ENCODE measurements around the gene HRH2. TPM values are rescaled to one million over a fixed set of nuclear protein-coding genes. Genes with fewer than 3 reads are reported as not detected.

The HRH2 gene
- total and polyA plus RNA-seq, 2 donors (not counting 1 experiment from before 2014, with no cell fraction given), result 0.46 TPM; not detected in 1

DNA sequence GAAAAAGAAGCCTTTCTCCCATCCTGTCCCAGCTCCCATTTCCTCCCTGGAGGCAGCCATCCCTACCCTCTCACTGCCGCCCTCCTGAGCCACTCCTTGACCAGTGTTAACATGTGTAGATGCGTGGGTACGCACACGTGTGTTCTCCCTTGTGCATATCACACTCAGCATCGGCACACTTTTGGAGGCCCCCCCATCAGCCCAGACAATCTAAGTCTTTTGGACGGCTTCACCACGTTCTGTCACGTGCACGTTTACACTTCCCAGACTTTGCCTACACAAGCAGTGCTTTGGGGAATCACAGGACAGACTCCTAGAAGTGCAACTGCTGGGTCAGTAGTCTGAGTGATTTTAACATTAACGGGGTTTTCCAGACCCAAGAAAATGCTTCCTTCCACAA is 18.0 kb downstream of the HRH2 start:
- TF ChIP-seq, protein P1, sequence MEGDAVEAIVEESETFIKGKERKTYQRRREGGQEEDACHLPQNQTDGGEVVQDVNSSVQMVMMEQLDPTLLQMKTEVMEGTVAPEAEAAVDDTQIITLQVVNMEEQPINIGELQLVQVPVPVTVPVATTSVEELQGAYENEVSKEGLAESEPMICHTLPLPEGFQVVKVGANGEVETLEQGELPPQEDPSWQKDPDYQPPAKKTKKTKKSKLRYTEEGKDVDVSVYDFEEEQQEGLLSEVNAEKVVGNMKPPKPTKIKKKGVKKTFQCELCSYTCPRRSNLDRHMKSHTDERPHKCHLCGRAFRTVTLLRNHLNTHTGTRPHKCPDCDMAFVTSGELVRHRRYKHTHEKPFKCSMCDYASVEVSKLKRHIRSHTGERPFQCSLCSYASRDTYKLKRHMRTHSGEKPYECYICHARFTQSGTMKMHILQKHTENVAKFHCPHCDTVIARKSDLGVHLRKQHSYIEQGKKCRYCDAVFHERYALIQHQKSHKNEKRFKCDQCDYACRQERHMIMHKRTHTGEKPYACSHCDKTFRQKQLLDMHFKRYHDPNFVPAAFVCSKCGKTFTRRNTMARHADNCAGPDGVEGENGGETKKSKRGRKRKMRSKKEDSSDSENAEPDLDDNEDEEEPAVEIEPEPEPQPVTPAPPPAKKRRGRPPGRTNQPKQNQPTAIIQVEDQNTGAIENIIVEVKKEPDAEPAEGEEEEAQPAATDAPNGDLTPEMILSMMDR (IDR thresholded peaks at IDR 0.05), result no peak
- no peak for TF ChIP-seq EZH2 (IDR thresholded peaks at IDR 0.05; ENCODE audit: borderline replicate concordance, insufficient read depth, low read depth, low read length, poor library complexity, severe bottlenecking)
- H3K79me2 ChIP-seq (ENCODE audit: control insufficient read depth, insufficient read depth, low read length), result no peaks in the 10 kb centered on the region
- no peaks in the 10 kb centered on the region for H3K4me1 ChIP-seq (ENCODE audit: control insufficient read depth in 2 of 2, insufficient read depth in 2 of 2, low read length in 2 of 2)
- DNase-seq, result no peak
- intact Hi-C loops (cut with micrococcal nuclease), result no loop called here
- no peak for ATAC-seq (ENCODE audit: low read depth)
- no peaks in the 10 kb centered on the region for H3K9me3 Mint-ChIP-seq (ENCODE audit: insufficient read depth)
- H3K27ac ChIP-seq (ENCODE audit: low read length in 2 of 2), result no peak overlapping the region
- no peaks in the 10 kb centered on the region for H3K4me1 Mint-ChIP-seq
- no peak overlapping the region for H3K9ac ChIP-seq (ENCODE audit: low read length)
- no peak overlapping the region for H3K4me3 ChIP-seq (ENCODE audit: control extremely low read depth in 1 of 5, extremely low read depth in 1 of 5, insufficient read depth in 1 of 5, low read depth in 2 of 5, low read length in 4 of 5)
- no peaks in the 10 kb centered on the region for H3K36me3 ChIP-seq (replicated peaks in 1 of 2; ENCODE audit: control extremely low read depth in 1 of 2, control insufficient read depth in 1 of 2, extremely low read depth in 1 of 2, insufficient read depth in 2 of 2, low read length in 1 of 2)
- H2AFZ ChIP-seq (ENCODE audit: insufficient read depth, low read depth, low read length, poor library complexity, severe bottlenecking), result no peak overlapping the region
- H3K27me3 Mint-ChIP-seq, result peaks cover 19% of the 10 kb centered on the region
- H3K4me3 Mint-ChIP-seq, result no peak overlapping the region
- CTCF ChIA-PET, result no interaction called here
- no peaks in the 10 kb centered on the region for H3K27me3 ChIP-seq (replicated peaks in 1 of 4; ENCODE audit: control extremely low read depth in 1 of 4, control insufficient read depth in 3 of 4, insufficient read depth in 4 of 4, low read length in 3 of 4)
- POLR2A ChIA-PET, result no interaction called here
- H3K4me2 ChIP-seq (replicated peaks; ENCODE audit: low read depth, low read length, poor library complexity, severe bottlenecking), result no peak overlapping the region
- H3K27ac Mint-ChIP-seq, result no peak overlapping the region
- no peaks in the 10 kb centered on the region for H4K20me1 ChIP-seq (ENCODE audit: control insufficient read depth, insufficient read depth, low read length, poor library complexity, severe bottlenecking)
- no peaks in the 10 kb centered on the region for H3K9me3 ChIP-seq (ENCODE audit: control extremely low read depth in 1 of 3, control insufficient read depth in 2 of 3, insufficient read depth in 1 of 3, low read length in 2 of 3)
- 94% methylated on average over 10 of the region's 10 CpGs for WGBS (ENCODE audit: insufficient coverage)

DNA sequence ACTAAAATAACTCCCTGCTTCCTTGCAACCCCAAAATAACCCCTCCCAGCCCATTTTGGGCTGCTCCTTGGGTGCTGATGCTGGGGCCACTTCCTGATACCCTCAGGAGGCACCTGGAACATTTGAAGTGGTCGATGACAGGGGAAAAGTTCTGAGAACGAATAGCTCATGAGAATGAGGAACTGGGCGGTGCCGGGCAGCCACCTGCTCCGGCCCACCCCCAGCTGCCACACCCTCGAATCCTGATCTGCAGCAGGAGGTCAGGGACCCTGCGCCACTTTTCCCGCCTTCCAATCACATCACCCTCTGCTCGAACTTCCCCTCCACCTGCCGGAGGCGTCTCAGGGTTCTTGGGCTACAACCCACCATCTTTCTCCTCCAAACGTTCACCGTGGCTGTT is 19.7 kb downstream of the HRH2 start:
- no peak overlapping the region for H3K4me3 Mint-ChIP-seq
- no peak overlapping the region for H3K27ac Mint-ChIP-seq

More for the DNA sequence above, 19.7 kb downstream of the HRH2 start:
- Histone ChIP-seq H4K20me1 (ENCODE audit: control insufficient read depth, insufficient read depth, low read length, poor library complexity, severe bottlenecking) (no peaks in the 10 kb centered on the region), H3K4me1 (ENCODE audit: control insufficient read depth in 2 of 2, insufficient read depth in 2 of 2, low read length in 2 of 2) (no peaks in the 10 kb centered on the region), H3K4me2 (replicated peaks; ENCODE audit: low read depth, low read length, poor library complexity, severe bottlenecking) (no peak overlapping the region), H2AFZ (ENCODE audit: insufficient read depth, low read depth, low read length, poor library complexity, severe bottlenecking) (no peak overlapping the region), H3K4me3 (ENCODE audit: control extremely low read depth in 1 of 5, extremely low read depth in 1 of 5, insufficient read depth in 1 of 5, low read depth in 2 of 5, low read length in 4 of 5) (no peak overlapping the region), H3K27ac (ENCODE audit: low read length in 2 of 2) (no peak overlapping the region), H3K9me3 (ENCODE audit: control extremely low read depth in 1 of 3, control insufficient read depth in 2 of 3, insufficient read depth in 1 of 3, low read length in 2 of 3) (no peaks in the 10 kb centered on the region), H3K36me3 (replicated peaks in 1 of 2; ENCODE audit: control extremely low read depth in 1 of 2, control insufficient read depth in 1 of 2, extremely low read depth in 1 of 2, insufficient read depth in 2 of 2, low read length in 1 of 2) (no peaks in the 10 kb centered on the region), H3K9ac (ENCODE audit: low read length) (no peak overlapping the region), H3K27me3 (replicated peaks in 1 of 4; ENCODE audit: control extremely low read depth in 1 of 4, control insufficient read depth in 3 of 4, insufficient read depth in 4 of 4, low read length in 3 of 4) (no peaks in the 10 kb centered on the region), H3K79me2 (ENCODE audit: control insufficient read depth, insufficient read depth, low read length) (no peaks in the 10 kb centered on the region)
- intact Hi-C loops (cut with micrococcal nuclease), result no loop called here
- no peak for ATAC-seq (ENCODE audit: low read depth)
- TF ChIP-seq, protein P1 (IDR thresholded peaks at IDR 0.05), result no peak
- no peak for TF ChIP-seq EZH2 (IDR thresholded peaks at IDR 0.05; ENCODE audit: borderline replicate concordance, insufficient read depth, low read depth, low read length, poor library complexity, severe bottlenecking)
- ChIA-PET POLR2A (no interaction called here), CTCF (no interaction called here)
- no peak for DNase-seq
- Mint-ChIP-seq H3K27me3 (peaks cover 14% of the 10 kb centered on the region), H3K9me3 (ENCODE audit: insufficient read depth) (no peaks in the 10 kb centered on the region), H3K4me1 (no peaks in the 10 kb centered on the region)
- 54% methylated on average over 12 of the region's 13 CpGs for WGBS (ENCODE audit: insufficient coverage)
